HG02973 (cell line): ENCODE data around the gene C17orf114.

ENCODE experiments used
- ATAC-seq: cut with Tn5 transposase; IDR thresholded peaks from one replicate; pipeline ENCODE4 v1.9.1; 2021; ENCODE audit warnings: moderate library complexity; ENCODE audit not compliant: unreplicated experiment

The C17orf114 gene

GRCh38 chr17:4823373-4824089, 21.4 kb upstream of the C17orf114 start:
- ATAC-seq: no peak

GRCh38 chr17:4822835-4823234, 20.7 kb upstream of the C17orf114 start:
- no peak for ATAC-seq

- no peak for ATAC-seq
These were observed 16.1 kb upstream of the C17orf114 start for GRCh38 chr17:4818276-4818675.

GRCh38 chr17:4816826-4817225, 14.7 kb upstream of the C17orf114 start:
- ATAC-seq: no peak

DNA sequence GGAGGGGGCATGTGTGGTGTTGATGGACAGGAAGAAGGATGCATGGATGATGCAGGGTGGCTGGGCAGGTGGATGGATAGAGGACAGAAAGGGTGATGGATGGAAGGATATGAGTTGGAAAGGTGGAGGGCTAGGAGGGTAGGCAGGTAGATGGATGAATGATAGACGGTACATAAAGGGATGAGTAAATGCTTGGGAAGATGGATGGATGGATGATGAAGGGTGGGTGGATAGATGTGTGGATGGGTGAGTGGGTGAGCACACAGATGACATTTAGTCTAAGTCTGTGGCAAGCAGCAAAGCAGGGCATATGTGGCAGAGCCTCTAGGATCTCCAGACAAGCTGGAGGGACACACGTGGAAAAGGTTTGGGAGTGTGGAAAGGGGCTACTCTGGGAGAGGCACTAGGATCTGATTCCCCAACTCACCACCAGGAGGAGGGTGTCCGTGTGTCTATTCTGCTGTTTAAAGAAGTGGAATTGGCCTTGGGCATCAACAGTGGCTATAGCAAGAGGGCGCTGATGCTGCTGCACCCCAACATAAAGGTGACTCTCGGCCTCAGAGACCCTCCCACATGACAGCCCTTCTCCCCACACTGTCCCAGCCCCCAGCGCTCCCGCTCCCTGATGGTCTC, 13.0 kb upstream of the C17orf114 start:
- no peak for ATAC-seq

- no peak for ATAC-seq
These were observed 10.6 kb upstream of the C17orf114 start for GRCh38 chr17:4812690-4813089.

DNA sequence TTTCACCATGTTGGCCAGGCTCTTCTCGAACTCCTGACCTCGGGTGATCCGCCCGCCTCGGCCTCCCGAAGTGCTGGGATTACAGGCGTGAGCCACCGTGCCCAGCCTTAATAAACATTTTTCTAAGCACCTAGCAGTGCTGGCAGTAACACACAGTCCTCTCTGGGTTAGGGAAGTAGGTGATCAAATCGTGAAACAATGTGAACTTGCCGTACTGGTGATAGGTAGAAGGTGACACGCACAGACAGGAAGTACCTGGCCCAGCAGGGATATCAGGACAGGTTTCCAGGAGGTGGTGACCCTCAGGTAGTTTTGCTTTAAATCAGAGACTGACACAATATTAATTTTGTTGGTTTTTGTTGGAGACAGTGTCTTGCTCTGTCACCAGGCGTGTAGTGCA, 9.3 kb upstream of the C17orf114 start:
- no peak for ATAC-seq

DNA sequence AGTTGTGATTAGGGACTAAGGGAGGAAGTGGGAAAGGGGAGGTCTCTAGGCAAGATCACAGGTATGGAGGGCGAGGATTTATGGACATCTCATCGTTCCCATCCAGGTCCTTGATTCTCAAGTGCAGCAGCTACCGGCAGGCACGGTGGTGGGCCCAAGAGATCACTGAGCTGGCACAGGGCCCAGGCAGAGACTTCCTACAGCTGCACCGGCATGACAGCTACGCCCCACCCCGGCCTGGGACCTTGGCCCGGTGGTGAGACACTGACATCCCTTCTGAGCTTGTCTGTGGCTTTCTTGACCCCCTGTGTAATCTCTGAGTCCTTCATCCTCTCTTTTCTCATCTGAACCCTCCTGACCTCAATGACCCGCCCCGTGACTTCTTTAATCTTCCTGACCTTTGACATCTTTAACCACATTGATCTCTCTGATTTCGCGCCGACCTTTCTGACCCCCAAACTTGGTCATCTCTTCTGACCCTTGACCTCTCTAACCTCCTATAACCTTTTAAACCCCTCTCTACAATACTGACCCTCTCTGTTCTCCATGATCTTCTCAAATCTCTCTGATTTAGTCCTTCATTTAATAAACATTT, 8.7 kb upstream of the C17orf114 start:
- ATAC-seq: no peak

DNA sequence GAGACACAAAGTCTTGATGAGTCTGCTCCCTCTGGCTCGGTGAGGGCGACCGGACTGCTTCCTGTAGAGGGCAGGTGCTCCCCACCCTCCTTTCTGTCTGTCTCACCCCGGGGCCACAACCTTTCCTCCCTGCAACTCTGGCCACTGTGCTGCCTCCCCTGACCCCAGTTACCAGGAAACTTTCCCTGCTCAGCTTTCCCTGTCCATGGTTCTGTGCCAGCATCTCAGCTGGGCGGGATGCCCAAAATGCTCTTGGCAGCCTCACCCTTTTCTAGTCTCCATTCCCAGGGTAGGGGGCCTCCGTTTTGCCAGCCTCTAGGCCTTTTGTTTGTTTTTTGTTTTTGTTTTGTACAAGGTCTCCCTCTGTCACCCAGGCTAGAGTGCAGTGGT, 6.2 kb upstream of the C17orf114 start:
- no peak for ATAC-seq

DNA sequence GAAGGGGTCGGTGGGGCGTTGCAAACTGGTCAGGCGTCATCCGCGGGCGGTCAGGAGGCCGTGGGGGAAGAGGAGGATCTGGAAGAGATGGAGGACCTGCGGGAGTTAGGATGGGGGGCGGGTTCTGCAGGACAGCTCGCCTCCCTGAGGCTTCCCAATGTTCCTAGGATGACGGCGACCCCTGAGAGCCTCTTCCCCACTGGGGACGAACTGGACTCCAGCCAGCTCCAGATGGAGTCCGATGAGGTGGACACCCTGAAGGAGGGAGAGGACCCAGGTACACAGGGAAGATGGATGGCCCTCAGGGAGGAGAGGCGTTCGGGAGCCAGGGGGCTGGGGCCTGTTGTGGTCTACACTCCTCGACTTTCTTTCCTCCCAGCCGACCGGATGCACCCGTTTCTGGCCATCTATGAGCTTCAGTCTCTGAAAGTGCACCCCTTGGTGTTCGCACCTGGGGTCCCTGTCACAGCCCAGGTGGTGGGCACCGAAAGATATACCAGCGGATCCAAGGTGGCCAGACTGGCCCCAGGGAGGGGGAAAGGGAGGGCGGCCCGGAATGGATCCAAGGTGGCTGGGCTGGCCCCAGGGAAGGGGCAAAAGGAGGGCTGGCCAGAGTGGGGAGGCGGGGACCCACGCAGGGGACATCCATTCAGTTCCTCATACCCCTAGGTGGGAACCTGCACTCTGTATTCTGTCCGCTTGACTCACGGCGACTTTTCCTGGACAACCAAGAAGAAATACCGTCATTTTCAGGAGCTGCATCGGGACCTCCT, 5.7 kb upstream of the C17orf114 start:
- ATAC-seq: no peak

DNA sequence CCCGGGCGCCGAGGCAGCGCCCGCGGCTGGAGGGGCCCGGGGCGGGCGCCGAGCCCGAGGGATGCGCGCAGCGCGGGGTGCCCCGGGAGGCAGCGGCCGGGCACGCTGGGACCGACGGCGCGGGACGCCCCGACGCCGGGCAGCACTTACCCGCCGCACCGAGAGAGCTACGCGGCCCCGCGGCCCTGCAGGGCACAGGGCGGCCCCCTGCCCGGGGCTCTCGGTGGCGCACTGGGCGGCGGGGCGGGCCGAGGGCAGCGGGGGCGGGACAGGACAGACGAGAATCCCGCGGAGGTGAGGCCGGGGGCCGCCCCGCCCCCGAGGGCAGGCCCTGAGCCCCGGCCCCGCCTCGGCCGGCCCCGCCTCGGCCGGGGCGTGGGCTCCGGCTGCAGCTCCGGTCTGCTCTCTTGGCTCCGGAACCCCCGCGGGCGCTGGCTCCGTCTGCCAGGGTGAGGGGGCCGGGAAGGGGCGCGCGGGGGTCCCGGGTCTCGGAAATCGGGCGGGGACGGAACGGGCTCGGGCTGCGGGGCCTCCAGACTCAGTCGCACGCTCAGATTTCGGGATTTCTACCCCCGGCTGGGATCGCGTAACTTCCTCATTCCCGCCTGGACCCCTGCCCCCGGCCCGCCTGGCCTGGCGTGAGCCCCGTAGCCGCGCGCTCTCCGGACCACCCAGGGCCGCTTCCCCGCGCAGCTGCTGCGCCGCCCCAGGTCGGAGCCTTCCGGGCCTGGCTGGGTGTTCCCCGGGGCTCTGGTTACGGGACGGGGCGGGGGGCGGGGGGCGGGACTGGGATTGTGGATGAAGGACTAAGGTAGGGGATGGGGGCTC, 4.9 kb upstream of the C17orf114 start, which contains the start of gene PLD2:
PLD2 (plus strand) TSS at position 376 of the 828 bp plus-strand sequence. CDS start 621 bp downstream, outside the sequence.
- peak; percentile 79 for ATAC-seq

GRCh38 chr17:4806456-4806776, 4.3 kb upstream of the C17orf114 start:
- ATAC-seq: no peak

DNA sequence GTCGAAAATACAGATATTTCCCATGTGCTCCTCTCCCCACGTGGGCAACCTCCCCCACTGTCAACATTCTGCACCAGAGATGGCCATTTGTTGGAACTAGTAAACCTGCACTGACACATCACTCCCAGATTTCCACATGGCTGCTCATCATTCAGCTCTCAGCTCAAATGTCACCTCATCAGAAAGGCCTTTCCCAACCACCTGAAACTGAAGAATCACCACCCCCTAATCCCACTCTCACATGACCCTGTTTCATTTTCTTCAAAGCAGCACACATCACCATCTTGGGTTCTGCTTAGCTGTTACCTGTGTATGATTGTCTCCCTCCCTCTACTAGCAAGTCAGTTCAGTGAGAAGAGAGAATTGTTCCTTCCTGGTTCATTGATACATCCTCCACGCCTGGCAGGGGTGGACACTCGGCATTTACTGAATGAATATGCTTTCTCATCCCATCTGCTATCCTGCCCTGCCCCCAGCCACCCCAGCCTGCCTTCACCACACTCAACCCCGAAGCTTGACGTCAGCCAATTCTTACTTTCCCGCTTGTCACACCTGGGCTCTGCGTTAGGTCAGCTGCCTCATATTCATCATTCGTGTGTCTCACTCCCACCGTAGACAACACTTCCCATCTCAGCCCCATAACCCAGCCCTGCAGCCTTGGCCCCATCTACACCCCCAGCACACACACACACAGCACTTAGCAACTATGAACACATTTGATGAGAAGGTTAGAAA, 1.5 kb downstream of the C17orf114 start:
- no peak for ATAC-seq

DNA sequence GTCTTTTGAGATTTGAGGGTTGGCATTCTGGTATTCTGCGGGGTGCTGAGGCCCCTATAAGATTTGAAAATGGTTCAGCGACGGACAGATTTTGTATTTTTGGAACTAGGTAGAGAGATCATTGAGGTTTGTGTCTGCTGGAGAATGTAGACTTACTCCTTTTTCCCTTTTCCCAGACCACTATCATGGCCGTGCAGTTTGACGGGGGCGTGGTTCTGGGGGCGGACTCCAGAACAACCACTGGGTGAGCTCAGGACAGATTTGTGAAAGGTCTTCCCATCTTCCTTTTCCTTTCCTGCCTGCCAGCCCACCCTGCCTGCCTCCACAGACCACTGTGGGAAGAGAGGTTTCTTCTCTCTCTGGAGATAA, 5.6 kb downstream of the C17orf114 start:
- no peak for ATAC-seq

GRCh38 chr17:4795168-4795567, 7.0 kb downstream of the C17orf114 start:
- ATAC-seq: no peak

DNA sequence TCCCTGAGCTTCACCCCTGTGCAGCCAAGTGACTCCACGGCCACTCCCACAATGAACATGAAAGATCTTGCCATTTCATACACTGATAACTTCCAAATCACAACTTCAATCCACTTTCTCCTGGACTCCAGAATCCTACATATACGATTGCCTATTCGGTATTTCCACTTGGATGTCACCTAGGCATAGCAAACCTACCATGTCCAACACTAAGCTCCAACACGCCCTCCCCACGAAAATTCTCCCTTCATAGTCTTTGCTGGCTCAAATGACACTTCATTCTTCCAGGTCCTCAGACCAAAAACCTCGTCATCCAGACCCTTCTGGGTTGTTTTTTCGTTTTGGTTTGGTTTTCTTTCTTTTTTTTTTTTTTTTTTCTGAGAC, 11.4 kb downstream of the C17orf114 start:
- ATAC-seq: no peak

DNA sequence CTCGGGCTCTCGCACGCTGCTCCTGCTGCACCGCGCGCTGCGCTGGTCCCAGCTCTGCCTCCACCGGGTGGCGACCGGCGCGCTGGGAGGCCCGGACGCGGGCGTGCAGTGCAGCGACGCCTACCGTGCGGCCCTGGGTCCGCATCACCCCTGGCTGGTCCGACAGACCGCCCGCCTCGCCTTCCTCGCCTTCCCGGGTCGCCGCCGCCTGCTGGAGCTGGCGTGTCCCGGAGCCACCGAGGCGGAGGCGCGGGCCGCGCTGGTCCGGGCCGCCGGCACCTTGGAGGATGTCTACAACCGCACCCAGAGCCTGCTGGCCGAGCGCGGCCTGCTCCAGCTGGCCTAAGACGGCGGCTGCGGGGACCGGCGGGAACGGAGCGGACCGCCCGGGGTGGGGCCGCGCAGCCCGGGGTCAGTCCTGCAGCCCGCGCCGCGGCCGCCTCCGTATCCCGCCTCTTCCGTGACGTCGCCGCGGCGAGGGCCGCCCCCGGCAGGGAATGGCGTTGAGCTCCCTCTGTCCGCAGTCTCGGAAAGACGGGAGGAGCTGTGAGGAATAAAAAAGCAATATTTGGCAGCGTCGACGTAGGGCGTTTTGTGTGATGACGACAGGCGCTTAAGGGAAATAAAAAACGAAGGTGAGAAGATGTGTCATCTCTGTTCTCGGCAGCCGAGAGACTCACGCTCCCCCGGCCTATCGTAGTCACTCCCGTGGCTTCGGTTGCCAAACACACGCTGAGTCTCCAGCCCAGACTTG, 12.0 kb downstream of the C17orf114 start:
- peak; percentile 79 for ATAC-seq

DNA sequence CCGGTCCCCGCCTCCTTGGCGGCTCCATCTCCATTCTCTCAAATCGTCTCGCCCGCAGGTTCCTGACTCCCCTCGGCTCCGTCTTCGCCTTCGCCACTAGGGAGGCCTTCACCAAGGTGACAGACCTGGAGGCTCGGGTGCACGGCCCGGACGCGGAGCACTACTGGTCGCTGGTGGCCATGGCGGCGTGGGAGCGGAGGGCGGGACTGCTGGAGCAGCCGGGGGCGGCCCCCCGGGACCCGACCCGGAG, 12.5 kb downstream of the C17orf114 start:
- no peak for ATAC-seq

DNA sequence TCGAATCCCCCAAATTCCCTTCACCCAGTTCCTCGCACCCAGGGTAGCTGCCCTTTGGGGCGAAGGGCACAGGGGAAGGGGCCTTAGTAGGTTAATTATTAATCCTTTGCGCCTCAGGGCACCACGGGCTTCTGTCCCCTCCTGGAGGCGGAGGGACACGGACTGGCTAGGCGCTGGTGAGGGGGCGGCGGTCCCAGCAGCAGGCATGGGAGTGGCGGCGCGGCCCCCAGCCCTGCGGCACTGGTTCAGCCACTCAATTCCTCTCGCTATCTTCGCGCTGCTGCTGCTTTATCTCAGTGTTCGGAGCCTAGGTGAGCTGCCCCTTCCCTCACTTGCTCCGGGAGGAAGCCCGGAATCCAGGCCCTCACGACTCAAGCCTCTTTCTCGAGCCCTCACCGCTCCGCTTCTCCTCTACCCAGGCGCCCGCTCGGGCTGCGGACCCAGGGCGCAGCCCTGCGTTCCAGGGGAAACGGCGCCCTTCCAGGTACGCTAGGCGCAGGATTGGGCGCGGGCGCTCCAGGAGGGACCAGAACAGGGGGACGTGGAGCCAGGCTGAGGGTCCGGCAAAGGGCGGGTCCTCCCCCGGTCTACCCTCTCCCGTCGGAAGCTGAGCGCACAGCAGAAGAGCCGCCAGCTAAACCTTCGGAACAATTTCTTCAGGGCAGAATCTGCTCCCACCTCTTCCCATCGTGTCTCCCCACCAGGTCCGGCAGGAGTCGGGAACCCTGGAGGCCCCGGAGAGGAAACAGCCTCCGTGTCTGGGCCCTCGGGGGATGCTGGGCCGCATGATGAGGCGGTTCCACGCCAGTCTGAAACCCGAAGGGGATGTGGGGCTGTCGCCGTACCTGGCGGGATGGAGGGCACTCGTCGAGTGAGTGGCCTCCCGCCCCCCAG, 13.1 kb downstream of the C17orf114 start, which contains the start of gene GLTPD2:
GLTPD2 (plus strand) TSS at position 158 of the 894 bp plus-strand sequence; CDS start at position 206, 48 bp downstream.
- ATAC-seq: no peak
